RWPE1 (cell line): Measurements from ENCODE around the gene CCNQ.

ENCODE experiments used
- CTCF ChIA-PET: fragments of 350-600 bp; sonication (Branson Sonifier 250); formaldehyde crosslinking; extraction: SDS; loops from one replicate; lab custom pipeline; 2021; lab: Yijun Ruan, JAX
- POLR2A ChIA-PET: fragments of 400-600 bp; formaldehyde crosslinking; extraction: SDS; loops from one replicate; lab custom pipeline; 2020; ENCODE audit warnings: antibody characterized with exemption; ENCODE audit not compliant: low non-redundant PET; lab: Yijun Ruan, JAX
- DNase-seq: peaks from one replicate; pipeline ENCODE4 v3.0.0; 2012; ENCODE audit warnings: low spot score
- H3K27ac ChIP-seq: fragments of 450-650 bp; 2 replicates; pipeline ENCODE4 v1.5.1; 2017
- TF ChIP-seq, protein P1 (sequence below): fragments of 450-650 bp; conservative IDR thresholded peaks from 2 replicates; pipeline ENCODE4 v1.5.1; 2017; ENCODE audit warnings: low read depth, mild to moderate bottlenecking

Gene CCNQ

DNA sequence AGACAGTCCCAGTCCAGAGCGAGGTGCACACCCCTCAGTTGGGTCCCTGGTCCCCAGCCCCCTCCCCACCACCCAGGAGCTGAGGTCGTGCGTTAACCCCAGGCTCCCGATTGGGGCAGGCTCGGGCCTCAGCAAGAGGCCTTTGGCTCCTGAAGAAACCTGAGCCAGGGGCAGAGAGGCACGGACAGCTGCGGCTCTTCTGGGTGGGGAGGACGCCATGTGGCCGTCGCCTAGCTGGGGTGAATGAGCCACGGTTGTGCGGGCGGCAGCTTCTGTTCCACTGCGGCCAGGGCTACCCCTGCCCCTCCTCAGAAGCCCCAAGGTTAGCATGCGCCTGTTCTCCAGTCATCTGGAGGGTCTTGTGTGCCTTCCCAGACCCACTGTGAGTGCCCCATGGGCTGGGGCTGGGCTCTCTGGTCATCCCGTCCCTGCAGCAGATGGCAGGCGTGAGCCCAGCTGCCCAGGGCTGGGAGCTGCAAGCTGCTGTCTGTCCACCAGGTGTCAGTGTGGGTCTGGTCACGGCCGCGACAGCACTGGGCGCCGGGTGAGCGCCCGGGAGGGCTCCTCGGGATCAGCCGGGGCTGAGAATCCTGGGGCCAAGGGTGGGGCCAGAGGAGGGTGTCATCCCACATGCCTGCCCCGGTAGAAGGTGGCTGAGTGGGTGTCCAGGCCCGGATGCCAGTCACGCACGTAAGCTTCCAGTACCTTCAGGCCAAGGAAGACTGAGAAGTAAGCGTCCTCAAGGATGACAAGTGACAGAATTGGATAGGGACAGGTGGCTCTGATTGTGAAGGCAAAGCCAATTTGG lies 59.6 kb downstream of the CCNQ start:
- H3K27ac ChIP-seq = no peak overlapping the region
- ChIA-PET POLR2A (no interaction called here), CTCF (interaction anchor here (0.5 to 2.4 kb wide), 8 partner anchors 8 to 271 kb away, joined by 3 to 15 read pairs (median 4); no protein-coding TSS in a partner anchor)
- peak; percentile 35 for DNase-seq
- TF ChIP-seq, protein P1, sequence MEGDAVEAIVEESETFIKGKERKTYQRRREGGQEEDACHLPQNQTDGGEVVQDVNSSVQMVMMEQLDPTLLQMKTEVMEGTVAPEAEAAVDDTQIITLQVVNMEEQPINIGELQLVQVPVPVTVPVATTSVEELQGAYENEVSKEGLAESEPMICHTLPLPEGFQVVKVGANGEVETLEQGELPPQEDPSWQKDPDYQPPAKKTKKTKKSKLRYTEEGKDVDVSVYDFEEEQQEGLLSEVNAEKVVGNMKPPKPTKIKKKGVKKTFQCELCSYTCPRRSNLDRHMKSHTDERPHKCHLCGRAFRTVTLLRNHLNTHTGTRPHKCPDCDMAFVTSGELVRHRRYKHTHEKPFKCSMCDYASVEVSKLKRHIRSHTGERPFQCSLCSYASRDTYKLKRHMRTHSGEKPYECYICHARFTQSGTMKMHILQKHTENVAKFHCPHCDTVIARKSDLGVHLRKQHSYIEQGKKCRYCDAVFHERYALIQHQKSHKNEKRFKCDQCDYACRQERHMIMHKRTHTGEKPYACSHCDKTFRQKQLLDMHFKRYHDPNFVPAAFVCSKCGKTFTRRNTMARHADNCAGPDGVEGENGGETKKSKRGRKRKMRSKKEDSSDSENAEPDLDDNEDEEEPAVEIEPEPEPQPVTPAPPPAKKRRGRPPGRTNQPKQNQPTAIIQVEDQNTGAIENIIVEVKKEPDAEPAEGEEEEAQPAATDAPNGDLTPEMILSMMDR = peak; percentile 68

DNA sequence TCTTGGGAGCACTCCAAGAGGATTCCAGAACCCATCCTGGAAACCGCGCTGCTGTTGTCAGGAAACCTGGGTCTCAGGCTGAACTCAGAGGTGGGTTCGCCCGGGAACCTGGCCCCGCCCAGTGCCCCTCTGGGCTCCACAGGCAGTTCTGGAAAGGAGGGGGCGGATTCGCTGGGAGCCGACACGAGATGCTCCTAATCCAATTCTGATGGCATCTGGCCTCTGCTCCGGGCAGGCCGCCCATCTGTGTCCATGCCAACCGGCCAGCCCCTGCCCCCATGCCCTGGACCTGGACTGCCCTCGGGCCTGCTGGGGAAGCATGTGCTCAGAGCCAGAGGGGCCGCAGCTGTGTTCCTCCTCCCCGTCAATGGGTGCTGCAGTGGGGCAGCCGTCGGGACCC lies 60.5 kb downstream of the CCNQ start:
- DNase-seq = no peak
- POLR2A ChIA-PET = interaction anchor here (0.5 kb wide), 1 partner anchor 48 kb away, joined by 4 read pairs; no protein-coding TSS in a partner anchor
- no peak overlapping the region for H3K27ac ChIP-seq
- TF ChIP-seq, protein P1 = no peak
- CTCF ChIA-PET = interaction anchor here (0.6 to 2.4 kb wide), 3 partner anchors 11 to 271 kb away, joined by 3 to 15 read pairs (median 5); no protein-coding TSS in a partner anchor
